ENCODE results near the gene VMO1. TPM values are rescaled to one million over a fixed set of nuclear protein-coding genes. Genes with fewer than 3 reads are reported as not detected.
A peak's percentile ranks its signal among the peaks of the same experiment; 100 is the strongest.

Gene VMO1
- total and polyA plus RNA-seq, 2 donors (not counting 3 experiments of a cell fraction or from before 2014, with no cell fraction given), result 0.23 TPM; not detected in 1

DNA sequence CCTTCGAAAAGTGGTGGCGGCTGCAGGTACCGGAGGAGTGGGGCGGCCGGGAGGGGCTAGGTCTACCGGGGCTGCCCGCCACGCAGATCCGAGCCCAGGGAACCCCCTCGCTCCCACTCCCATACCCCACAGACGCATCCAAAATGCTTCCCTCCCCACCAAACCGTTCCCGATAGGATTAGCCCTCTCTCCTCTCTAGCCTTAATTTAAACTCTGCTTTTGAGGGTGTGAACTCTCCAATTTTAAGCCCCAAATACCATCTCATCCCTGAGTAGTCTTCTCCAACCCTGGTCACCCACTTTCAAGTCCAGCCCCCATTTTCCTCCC, 46.2 kb downstream of the VMO1 start:
- Histone ChIP-seq H3K9ac (replicated peaks; ENCODE audit: extremely low read depth, insufficient read depth, low read length) (no peak overlapping the region), H3K4me3 (replicated peaks in 1 of 3; ENCODE audit: insufficient read depth in 1 of 3, low read depth in 1 of 3, low read length in 3 of 3) (peak overlapping the region; percentile 31 to 53 (median 47)), H3K4me1 (ENCODE audit: control insufficient read depth, extremely low read depth, insufficient read depth, low read length) (peaks cover 13% of the 10 kb centered on the region), H3K27ac (ENCODE audit: insufficient read depth, low read depth, low read length) (no peak overlapping the region), H3K9me3 (replicated peaks; ENCODE audit: control insufficient read depth, insufficient read depth, low read length) (no peaks in the 10 kb centered on the region), H4K20me1 (replicated peaks; ENCODE audit: control insufficient read depth, extremely low read depth, insufficient read depth, low read length) (no peaks in the 10 kb centered on the region), H2AFZ (ENCODE audit: low read depth, low read length) (peak overlapping the region; percentile 71), H3K79me2 (ENCODE audit: control insufficient read depth, insufficient read depth, low read length) (no peaks in the 10 kb centered on the region), H3K4me2 (ENCODE audit: insufficient read depth, low read length) (peak overlapping the region; percentile 66), H3K9me1 (replicated peaks; ENCODE audit: control insufficient read depth, extremely low read depth, insufficient read depth, low read length) (no peaks in the 10 kb centered on the region), H3K36me3 (ENCODE audit: control insufficient read depth in 2 of 2, extremely low read depth in 1 of 2, insufficient read depth in 2 of 2, low read length in 2 of 2) (no peaks in the 10 kb centered on the region), H3K27me3 (ENCODE audit: control insufficient read depth in 2 of 2, insufficient read depth in 2 of 2, low read length in 2 of 2) (peaks cover 9 to 11% of the 10 kb centered on the region in 2 experiments)
- TF ChIP-seq EZH2 (IDR thresholded peaks at IDR 0.05; ENCODE audit: borderline replicate concordance, low read depth, low read length, severe bottlenecking) (peak; percentile 11), MYC (IDR thresholded peaks at IDR 0.05; ENCODE audit: low read depth, low read length) (no peak), JUN (IDR thresholded peaks at IDR 0.05; ENCODE audit: borderline replicate concordance, insufficient read depth, insufficient read length, low read depth) (no peak), POLR2AphosphoS5 (IDR thresholded peaks at IDR 0.05; ENCODE audit: insufficient read depth, low read depth, low read length) (no peak)
- TF ChIP-seq, protein P1, sequence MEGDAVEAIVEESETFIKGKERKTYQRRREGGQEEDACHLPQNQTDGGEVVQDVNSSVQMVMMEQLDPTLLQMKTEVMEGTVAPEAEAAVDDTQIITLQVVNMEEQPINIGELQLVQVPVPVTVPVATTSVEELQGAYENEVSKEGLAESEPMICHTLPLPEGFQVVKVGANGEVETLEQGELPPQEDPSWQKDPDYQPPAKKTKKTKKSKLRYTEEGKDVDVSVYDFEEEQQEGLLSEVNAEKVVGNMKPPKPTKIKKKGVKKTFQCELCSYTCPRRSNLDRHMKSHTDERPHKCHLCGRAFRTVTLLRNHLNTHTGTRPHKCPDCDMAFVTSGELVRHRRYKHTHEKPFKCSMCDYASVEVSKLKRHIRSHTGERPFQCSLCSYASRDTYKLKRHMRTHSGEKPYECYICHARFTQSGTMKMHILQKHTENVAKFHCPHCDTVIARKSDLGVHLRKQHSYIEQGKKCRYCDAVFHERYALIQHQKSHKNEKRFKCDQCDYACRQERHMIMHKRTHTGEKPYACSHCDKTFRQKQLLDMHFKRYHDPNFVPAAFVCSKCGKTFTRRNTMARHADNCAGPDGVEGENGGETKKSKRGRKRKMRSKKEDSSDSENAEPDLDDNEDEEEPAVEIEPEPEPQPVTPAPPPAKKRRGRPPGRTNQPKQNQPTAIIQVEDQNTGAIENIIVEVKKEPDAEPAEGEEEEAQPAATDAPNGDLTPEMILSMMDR (IDR thresholded peaks at IDR 0.05; ENCODE audit: extremely low read depth in 1 of 2, insufficient read depth in 1 of 2, low read depth in 1 of 2, low read length in 2 of 2), result no peak
- intact Hi-C loops (cut with micrococcal nuclease) (no loop called here), dilution Hi-C loops (cut with MboI; ENCODE audit: extremely low pct_ligation_motif_present, low sequenced_read_pairs) (no loop called here)
- FAIRE-seq, result no peak
- DNase-seq (ENCODE audit: low read depth, low spot score), result no peak
- ChIA-PET POLR2A (no interaction called here), CTCF (no interaction called here)
- no TSS peak for BruUV-seq (replicated peaks)
